Putamen (tissue), 1 donor: ENCODE measurements around the gene KRTAP20-2.

Experiments
- DNase-seq: peaks from one replicate; pipeline ENCODE4 v3.0.0-alpha.2; 2016; ENCODE audit warnings: low spot score

KRTAP20-2 gene

DNA sequence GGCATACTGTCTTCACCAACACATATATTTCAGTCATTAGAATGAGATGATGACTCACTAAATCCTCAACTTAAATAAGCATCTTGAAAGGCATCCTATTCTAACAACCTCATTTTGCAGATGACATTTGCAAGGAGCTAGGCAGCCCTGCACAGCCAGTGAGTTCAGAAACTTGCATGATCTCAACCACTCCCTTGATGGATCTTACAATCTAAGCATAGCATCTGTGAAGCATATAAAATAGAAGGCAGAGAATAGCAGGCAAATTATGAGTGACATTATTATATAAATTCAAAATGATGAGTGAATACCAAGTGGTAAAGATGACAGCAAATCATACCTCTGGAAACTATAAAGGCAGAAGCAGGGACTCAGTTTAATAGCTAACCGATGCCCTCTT, 39.3 kb downstream of the KRTAP20-2 start:
- DNase-seq = peak; percentile 78

DNA sequence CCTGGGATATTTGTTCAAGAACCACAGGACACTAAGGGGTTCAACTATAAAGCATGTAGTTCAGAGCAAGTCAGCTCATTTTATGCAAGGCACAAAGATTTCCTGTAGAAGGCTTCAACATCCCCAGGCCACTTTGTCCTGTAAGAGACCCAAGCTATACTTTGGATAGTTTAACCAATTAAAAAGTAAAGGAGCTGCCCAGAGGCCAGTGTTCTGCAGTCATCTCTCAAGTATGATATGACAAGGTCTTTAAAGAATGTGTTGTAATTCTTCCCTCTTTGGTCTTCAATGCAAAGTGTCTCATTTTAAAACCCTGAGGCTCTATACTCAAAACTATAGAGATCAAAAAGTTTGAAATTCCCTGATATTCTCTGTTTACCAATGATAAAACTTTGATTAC, 41.7 kb downstream of the KRTAP20-2 start:
- DNase-seq = no peak

DNA sequence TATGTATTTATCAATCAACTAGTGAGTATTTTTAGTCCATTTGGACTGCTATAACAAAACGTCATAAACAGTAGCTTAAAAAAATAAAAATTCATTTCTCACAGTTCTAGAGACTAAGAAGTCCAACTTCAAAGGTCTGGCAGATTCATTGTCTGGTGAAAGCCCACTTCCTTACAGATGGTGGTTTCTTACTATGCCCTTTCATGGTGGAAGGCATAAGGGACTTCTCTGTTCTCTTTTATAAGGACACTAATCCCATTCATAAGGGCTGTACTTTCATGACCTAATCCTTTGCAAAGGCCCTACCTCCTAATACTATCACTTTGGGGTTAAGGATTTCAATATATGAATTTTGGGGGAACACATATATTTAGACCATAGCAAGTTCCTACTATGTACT, 45.6 kb downstream of the KRTAP20-2 start:
- no peak for DNase-seq

DNA sequence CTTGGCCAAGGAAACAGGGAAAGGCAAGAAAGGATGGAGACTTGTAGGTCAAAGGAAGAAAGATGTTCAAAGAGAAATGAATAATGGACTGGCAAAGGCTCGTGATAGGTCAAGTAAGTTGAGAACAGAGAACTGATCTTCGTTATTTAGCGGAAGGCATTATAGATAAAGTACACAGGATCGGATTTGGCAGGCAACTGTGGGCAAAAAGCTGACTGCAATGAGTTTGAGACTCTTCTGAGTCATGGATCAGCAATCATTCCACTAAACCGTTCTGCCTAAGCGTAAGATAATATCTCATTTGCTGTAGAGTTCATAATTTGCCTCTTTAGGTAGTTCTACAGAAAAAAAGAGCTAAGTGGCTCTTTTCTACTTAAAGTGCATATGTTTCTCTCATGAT, 49.5 kb downstream of the KRTAP20-2 start:
- no peak for DNase-seq
